Measurements from ENCODE around the gene OARD1. TPM values are rescaled to one million over a fixed set of nuclear protein-coding genes. Genes with fewer than 3 reads are reported as not detected.
"Not testable (repeated sequence)": the region's sequence is repeated elsewhere in the genome, so short reads cannot be mapped to it uniquely, and the experiment has no call there.

Gene OARD1
- total RNA-seq, 1 experiment from 2014 or later, result 33.2 TPM

GRCh38 chr6:41017663-41018062 is 54.5 kb downstream of the OARD1 start:
- H3K4me3 Mint-ChIP-seq (ENCODE audit: low read depth, unreplicated experiment), result no peak overlapping the region
- no TSS peak for BruUV-seq (replicated peaks)
- H3K27ac Mint-ChIP-seq (ENCODE audit: unreplicated experiment), result no peak overlapping the region
- DNase-seq, result no peak
- CTCF ChIA-PET, result interaction anchor here (1.4 kb wide), 1 partner anchor 11 kb away, joined by 3 read pairs; no protein-coding TSS in a partner anchor
- no peak for TF ChIP-seq CTCF (IDR thresholded peaks at IDR 0.05; ENCODE audit: unreplicated experiment)
- peaks cover 3% of the 10 kb centered on the region for H3K9me3 Mint-ChIP-seq (ENCODE audit: low read depth, unreplicated experiment)
- no peaks in the 10 kb centered on the region for H3K27me3 Mint-ChIP-seq (ENCODE audit: unreplicated experiment)
- no peaks in the 10 kb centered on the region for H3K36me3 Mint-ChIP-seq (ENCODE audit: insufficient read depth, unreplicated experiment)
- peaks cover 21% of the 10 kb centered on the region for H3K4me1 Mint-ChIP-seq (ENCODE audit: low read depth, unreplicated experiment)
- intact Hi-C loops (cut with micrococcal nuclease; ENCODE audit: unreplicated experiment), result no loop called here

GRCh38 chr6:41015860-41016259 is 56.3 kb downstream of the OARD1 start:
- BruUV-seq (replicated peaks); H3K27ac Mint-ChIP-seq (ENCODE audit: unreplicated experiment); intact Hi-C loops (cut with micrococcal nuclease; ENCODE audit: unreplicated experiment); H3K36me3 Mint-ChIP-seq (ENCODE audit: insufficient read depth, unreplicated experiment); CTCF ChIA-PET; H3K9me3 Mint-ChIP-seq (ENCODE audit: low read depth, unreplicated experiment); H3K27me3 Mint-ChIP-seq (ENCODE audit: unreplicated experiment); H3K4me3 Mint-ChIP-seq (ENCODE audit: low read depth, unreplicated experiment); DNase-seq: not testable (repeated sequence)
- peaks cover 17% of the 10 kb centered on the region for H3K4me1 Mint-ChIP-seq (ENCODE audit: low read depth, unreplicated experiment)

GRCh38 chr6:41014780-41015179 is 57.4 kb downstream of the OARD1 start:
- no peak overlapping the region for H3K27ac Mint-ChIP-seq (ENCODE audit: unreplicated experiment)
- TF ChIP-seq CTCF (IDR thresholded peaks at IDR 0.05; ENCODE audit: unreplicated experiment), result no peak
- CTCF ChIA-PET, result no interaction called here
- H3K4me3 Mint-ChIP-seq (ENCODE audit: low read depth, unreplicated experiment), result no peak overlapping the region
- DNase-seq, result no peak
- BruUV-seq (replicated peaks), result no TSS peak
- peaks cover 3% of the 10 kb centered on the region for H3K9me3 Mint-ChIP-seq (ENCODE audit: low read depth, unreplicated experiment)
- no peaks in the 10 kb centered on the region for H3K36me3 Mint-ChIP-seq (ENCODE audit: insufficient read depth, unreplicated experiment)
- peaks cover 17% of the 10 kb centered on the region for H3K4me1 Mint-ChIP-seq (ENCODE audit: low read depth, unreplicated experiment)
- no peaks in the 10 kb centered on the region for H3K27me3 Mint-ChIP-seq (ENCODE audit: unreplicated experiment)
- intact Hi-C loops (cut with micrococcal nuclease; ENCODE audit: unreplicated experiment), result no loop called here

Other genes starting within 250 kb of the OARD1 start
- gene UNC5CL, start 33.1 kb downstream of the OARD1 start, total RNA-seq (2022), result 10.6 and 15.9 TPM in 2 replicates
- not detected in 2 replicates for gene TSPO2, start 29.9 kb downstream of the OARD1 start, total RNA-seq (2022)
- not detected in 2 replicates for gene APOBEC2, start 19.2 kb downstream of the OARD1 start, total RNA-seq (2022)
- 22.9 and 23.7 TPM in 2 replicates for gene NFYA, start 618 bp upstream of the OARD1 start, total RNA-seq (2022)
- not detected in 2 replicates for gene TREML1, start 82.0 kb upstream of the OARD1 start, total RNA-seq (2022)
- not detected in 2 replicates for gene TREM2, start 90.8 kb upstream of the OARD1 start, total RNA-seq (2022)
- gene TREML2, start 128.8 kb upstream of the OARD1 start, total RNA-seq (2022), result not detected in 2 replicates
- gene TREML4, start 156.0 kb upstream of the OARD1 start, total RNA-seq (2022), result not detected in 2 replicates
- gene TREM1, start 214.3 kb upstream of the OARD1 start, total RNA-seq (2022), result 1.2 and 1.4 TPM in 2 replicates

Measured in Calu3 (cell line).